ENCODE measurements around the gene MARCOL.

The MARCOL gene, protein sequence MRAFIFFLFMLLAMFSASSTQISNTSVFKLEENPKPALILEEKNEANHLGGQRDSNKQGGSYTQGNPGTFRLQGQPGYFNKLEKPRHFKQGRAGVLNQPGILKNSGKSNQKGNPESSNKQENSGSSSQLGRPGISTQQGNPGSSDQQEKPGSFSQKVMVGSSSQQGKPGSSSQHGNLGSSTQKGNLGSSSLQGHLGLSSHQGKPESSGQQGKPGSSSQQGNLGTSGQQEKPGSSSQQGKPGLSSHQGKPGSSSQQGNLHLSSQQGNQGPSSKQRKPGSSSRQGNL

DNA sequence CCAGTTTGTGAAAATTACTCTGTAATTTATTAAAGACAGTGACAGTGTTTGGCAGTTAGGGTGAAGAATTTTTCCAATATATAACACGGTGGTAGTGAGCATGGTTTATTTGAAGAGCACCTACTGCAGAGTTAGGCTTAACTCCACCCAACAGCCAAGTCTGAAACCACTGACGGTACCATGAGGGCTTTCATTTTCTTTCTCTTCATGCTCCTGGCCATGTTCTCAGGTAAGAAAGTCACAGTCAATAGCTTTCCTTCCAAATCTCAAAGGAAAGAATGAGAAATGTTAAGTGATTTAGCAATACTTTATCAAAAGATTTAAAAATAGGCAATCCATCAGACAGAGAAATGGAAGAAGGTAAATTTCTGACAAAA lies at the start of gene MARCOL:
TSS of gene MARCOL (plus strand) at position 108 of the 377 bp plus-strand sequence. CDS start at position 181, 73 bp downstream.
- DNase-seq (ENCODE audit: low read depth in 2 of 2): no peak

DNA sequence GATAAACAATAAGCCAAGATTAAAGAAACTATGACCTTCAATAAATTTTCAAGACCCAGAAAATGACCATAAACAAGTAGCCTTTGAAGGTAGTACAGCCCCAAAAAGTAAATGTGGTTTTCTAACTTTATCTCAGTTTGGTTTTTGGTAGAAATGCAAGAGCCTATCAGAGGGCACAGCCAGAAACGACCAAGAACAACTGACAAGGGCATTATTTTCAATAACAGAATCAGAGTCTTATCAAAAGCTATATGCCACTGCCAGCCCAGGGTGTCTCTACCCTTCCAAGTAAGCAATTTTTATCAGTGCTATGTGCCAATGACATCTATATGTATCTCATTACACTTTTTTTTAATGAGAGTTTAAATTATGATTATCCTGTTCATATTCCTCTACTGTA lies 47.3 kb upstream of the MARCOL start:
- no peak for DNase-seq (ENCODE audit: low read depth in 2 of 2)

DNA sequence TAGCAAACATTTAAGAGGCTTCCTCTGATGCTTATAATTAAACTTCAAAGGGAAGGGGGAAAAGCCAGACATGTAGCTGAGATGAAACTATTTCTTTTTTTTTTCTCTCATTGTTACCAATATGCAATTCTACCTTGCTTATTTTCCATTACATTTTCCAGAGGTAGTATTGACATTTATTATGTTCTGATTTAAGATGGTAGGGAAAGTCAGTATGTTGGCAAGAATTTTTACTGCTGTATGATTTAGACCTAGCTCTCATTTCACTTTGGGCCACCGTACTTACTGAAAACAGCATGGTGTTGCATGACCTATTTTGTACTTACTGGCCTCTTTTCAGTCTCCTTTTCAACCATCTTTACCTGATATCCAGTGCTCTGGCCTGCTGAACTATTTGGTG lies 45.1 kb upstream of the MARCOL start:
- no peak for DNase-seq (ENCODE audit: low read depth in 2 of 2)

DNA sequence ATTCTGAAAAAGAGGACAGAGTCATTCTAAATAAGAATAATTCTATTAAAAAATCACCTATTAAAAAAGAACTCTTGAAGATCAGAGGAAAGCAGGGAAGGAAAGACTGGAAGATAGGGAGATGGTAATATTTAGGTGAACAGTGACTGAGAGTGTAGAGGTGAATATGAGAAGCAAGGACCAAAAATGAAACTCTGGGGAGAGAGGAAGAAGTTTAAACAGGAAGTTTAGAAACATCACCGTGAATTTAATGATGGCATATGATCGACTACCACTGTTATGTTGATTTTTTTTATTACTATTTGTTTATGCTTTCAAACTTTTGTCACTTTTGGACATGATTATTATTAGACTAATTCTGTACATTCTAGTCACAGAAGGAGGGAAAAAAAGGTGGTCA lies 37.2 kb upstream of the MARCOL start:
- DNase-seq (ENCODE audit: low read depth in 2 of 2): no peak

DNA sequence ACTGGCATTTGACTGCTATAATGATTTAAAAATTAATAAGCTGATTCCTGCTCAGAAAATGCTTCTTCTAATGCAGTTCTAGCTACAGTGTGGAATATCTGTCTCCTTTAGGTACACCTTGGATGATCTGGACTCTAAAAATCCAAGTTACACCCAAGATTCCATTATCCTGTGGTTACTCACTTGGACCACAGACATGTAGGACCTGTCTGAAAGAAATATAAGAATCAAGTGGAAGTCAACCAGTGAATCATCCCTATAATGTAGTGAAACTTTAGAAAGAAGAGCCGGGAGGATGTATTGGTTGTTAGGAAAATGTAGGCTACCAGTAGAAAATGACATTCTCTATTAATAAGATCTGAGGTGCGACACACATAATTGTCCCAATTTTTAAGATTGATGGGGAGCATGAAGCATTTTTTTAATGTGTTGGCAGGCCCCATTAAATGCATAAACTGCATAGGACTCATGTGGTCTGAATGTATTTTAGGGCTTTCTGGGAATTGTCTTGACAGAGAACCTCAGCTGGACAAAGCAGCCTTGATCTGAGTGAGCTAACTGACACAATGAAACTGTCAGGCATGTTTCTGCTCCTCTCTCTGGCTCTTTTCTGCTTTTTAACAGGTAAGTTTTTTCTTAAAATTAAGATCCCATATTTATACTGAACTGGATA lies 35.7 kb upstream of the MARCOL start, which contains the start of gene SPINK6:
TSS of gene SPINK6 (plus strand) at position 512 of the 673 bp plus-strand sequence. CDS start at position 567, 55 bp downstream.
- no peak for DNase-seq (ENCODE audit: low read depth in 2 of 2)

DNA sequence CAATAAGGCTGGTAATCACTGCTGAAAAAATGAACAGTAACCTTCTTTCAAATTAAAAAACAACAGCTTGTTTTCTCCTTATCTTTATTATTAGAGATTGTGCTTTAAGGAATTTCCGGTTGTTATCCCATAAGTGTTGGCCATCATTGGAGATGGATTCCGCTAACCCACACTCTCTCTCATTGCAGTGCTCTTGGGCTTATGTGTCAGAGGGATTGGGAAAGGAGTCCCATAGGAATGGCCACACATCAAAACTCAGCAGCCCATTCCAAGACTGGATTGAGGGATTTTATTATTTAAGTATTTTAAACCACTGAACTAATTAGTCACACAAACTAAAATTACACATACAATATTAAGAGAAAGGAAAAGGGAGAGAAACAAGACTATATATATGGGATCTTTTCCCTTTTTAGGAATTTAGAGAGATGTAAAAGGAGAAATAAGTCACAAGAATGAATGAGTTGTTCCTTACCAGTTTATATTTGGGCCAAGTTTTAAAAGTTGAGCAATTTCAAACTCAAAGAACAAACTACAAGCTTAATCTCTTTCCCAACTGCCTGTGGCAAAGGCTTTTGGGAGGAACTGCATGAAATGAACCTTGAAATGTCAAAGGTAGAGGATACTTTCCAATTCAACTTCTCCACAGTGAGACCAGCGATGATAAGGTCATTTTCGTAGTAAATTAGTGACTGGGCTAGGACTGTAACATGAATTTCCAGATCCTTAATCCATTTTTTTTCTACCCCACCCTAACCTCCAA lies 33.1 kb upstream of the MARCOL start:
- DNase-seq (ENCODE audit: low read depth in 2 of 2): no peak

DNA sequence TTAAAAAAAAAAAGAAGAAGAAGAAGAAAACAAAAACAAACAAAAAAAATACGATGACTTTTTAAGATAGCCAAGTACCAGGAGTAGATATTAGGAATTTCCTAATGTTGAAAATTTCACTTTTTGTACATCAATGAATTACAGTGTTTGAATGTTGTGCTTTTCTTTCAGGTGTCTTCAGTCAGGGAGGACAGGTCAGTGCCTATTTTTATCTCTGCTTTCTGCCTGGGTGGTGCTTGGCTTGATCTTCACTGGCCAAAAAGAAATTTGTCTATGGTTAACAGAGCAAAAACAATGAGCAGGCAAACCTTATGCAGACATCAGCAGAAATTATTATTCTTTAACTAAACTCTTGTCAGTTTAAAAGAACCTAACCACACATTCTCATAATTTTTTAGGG lies 32.5 kb upstream of the MARCOL start:
- no peak for DNase-seq (ENCODE audit: low read depth in 2 of 2)

DNA sequence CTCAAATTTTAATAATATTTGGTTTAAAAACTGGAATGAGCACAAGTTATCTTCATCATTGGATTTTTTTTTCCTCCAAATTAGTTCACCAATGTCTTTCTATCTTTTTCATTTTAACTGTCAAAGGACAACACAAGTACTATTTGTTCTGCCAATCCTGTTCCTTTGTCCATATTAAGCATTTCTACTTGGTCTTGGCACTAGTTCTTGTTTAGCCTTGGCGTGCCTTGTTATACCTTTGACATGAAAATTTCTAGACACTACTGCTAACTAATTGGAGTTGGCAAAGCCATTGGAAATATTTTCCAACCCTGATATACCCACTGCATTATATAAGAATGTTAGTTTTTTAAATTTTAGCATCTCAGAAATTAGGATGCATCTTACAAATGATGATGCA lies 31.7 kb upstream of the MARCOL start:
- DNase-seq (ENCODE audit: low read depth in 2 of 2): no peak

DNA sequence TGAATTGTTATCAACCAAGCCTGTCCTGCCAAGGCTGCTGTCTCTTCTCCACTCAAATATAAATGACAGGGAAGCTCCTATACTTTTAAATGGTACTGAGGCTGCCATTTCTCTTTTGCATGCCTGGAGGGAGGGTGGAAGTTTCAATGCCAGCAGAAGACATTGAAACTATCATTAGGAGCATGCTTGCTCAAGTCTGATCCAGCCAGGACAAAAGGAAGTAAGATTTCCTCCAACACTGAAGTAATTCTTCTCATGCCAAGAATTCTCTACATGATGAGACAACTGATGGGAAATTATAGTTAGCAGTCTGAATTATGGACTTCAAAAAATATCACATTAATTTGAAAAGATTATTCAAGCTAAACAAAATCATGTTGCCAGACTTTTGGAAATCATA lies 30.1 kb upstream of the MARCOL start:
- DNase-seq (ENCODE audit: low read depth in 2 of 2): no peak

DNA sequence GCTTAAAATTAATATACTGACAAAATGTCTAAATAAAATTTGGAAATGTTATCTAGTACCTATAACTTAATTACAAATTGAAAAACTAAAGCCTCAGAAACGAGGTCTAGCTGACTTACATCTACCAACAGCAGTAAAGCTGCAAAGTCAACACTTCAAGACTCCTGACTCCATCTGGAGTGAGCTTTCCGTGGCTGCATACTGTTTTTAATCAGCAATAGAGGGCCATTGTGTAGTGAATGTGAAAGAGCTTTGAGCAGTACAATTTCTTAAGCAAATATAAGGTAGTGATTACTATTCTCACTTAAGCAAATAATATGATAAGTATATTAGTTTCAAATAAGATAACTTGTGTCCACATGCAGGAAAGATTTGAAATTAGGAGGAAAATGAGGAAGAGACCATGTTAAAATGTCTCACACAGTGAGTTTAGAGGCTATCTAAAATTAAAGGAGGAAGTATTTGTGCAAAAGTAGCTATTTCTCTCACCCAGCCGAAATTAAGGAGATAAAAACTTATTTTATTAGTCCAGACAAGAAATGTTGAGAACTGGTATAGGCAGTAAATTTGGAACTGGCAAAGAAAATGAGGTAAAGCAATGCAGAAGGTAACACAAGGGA lies 29.1 kb upstream of the MARCOL start:
- DNase-seq (ENCODE audit: low read depth in 2 of 2): no peak

DNA sequence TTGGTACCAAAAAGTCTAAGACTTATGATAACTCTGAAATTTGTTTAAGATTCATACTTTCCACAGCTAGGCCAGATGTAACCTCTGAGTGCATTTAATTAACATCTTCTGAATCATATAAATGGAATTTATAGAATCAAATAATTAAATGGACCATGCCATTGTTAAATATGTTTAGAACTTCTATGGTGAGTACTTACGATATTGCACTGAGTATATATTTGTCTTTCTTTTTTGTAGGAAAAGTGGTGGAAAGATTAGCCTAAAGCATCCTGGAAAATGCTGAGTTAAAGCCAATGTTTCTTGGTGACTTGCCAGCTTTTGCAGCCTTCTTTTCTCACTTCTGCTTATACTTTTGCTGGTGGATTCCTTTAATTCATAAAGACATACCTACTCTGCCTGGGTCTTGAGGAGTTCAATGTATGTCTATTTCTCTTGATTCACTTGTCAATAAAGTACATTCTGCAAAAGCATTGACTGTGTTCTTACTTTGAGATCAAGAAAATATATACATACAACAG lies 23.6 kb upstream of the MARCOL start:
- DNase-seq (ENCODE audit: low read depth in 2 of 2): no peak

DNA sequence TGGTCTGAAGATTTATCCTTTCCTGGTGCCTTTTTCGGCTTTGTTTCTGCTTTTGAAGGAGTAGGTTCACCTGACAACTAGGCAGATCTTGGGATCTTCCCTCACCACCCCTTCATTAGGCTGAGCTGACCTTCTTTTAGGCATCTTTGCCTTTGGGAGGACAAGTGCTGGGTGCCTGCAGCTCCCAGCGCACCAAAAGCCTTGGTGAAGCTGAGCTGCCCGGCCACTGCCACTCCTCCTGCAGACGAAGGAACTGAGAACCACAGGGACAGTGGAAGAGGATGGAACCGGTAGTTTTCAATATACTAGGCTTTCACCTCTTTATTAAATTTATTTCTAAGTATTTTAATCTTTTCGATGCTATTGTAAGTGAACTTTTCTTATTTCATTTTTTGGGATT lies 16.8 kb upstream of the MARCOL start:
- no peak for DNase-seq (ENCODE audit: low read depth in 2 of 2)

DNA sequence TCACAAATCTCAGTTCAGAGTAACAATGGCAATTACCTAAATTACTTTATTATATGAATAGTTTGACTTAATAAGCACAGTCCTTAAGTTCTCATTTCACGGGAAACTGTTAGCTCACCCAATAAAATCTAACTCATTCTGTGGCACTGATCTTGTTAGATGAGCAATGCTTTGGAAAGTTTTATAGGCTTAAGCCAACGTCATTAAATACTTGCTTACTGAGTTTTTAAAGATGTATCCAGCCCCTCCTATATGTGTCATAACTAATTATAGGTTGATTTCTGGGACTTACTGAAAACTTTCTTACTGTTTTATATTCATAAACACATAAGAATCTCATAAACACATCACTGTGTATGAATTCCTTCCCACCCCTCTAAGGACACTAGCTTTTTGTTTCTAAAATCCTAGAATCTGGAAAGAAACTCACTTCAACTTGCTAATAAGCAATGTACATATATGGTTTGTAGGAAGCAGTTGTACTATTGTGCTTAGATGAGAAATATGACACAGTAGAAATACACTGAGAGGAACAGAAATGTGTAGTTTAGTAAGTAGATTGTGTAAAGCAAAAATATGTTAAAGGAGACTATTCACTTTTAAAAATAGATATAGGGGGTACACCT lies 14.1 kb upstream of the MARCOL start:
- no peak for DNase-seq (ENCODE audit: low read depth in 2 of 2)

DNA sequence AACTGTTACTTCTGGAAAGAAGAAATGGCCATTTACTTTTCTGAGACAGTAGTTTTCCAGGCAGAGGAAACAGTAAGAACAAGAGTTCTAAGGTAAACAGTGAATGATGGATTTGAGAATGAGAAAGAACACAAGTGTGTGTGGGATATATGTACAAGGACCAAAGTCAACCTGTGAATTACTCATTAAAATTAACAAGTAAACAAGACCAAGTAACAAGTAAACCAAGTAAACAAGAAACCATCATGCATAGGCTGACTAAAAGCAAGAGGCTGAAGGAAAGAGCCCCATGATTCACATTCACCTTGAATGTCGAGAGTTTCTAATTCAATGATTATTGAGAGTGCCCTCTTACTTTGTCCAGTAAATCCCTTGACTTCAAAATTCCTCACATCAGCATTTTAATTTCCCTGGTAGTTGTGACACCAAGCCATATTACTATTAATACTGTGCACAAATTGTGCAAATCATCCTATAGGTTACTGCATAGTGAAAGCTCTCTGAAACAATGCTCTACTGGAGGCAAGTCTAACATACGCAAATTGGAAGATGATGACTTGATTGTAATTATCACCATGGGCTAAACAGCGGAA lies 9.8 kb upstream of the MARCOL start:
- no peak for DNase-seq (ENCODE audit: low read depth in 2 of 2)

DNA sequence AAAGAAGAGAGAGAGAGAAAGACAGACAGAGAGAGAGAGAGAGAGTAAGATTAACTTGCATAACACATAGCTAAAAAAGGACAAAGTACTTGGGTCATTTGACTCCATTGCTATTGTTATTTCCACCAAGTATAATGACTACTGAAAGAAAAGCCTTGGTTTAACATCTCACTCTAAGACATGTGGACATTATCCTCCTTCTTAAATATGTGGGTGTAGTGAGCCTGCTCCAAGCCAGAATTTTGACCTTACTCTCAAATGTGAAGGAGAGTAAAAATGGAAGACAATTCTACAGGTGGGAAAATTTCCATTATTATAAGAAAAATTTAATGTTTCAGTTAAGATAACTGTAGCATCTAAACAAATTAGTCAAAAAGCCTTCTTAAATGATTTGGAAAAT lies 8.5 kb upstream of the MARCOL start:
- DNase-seq (ENCODE audit: low read depth in 2 of 2): no peak

DNA sequence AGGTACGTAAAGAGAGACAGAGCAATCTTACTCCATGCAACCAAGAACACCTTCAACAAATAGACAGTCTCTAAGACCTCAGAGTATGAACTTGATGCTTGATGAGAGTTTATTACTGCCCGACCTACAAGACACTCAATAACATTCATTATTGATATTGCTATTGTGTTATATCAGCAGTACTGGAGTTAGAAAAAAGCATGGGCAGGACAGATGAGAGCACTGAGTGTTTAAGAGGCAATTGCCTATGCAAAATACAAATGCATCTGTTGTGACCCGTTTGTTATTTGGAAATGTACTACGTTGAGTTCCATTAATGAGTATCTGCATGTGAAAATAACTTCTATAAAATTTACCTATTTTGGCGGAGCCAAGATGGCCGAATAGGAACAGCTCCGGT lies 8.1 kb upstream of the MARCOL start:
- DNase-seq (ENCODE audit: low read depth in 2 of 2): no peak

DNA sequence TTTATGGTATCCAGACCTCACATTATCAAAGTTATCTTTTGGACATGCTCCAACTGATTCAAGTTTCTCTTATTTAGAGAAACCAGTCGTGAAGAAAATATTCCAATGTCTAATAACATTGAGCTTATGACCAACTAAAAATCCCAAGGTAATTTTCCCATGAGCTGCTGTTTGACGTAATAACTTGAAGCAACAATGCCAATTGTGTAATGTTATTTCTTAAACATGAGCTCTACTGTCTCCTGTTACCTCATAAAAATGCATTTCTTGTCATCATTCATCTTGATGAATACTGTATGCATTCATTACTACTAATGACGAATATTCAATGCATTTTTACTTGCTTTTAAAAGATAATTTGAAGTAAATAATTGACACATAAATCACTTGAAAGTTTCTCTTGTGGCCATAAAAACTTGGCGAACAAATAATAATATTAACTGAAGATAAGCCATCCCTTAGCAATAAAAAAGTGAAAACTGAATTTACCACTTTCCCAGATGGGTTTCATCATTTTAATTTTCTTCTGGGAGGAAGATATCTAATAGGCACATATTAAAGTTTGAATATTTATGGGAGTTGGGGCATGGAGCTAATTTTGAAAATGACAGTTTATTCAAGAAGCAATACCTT lies 424 bp upstream of the MARCOL start:
- no peak for DNase-seq (ENCODE audit: low read depth in 2 of 2)

DNA sequence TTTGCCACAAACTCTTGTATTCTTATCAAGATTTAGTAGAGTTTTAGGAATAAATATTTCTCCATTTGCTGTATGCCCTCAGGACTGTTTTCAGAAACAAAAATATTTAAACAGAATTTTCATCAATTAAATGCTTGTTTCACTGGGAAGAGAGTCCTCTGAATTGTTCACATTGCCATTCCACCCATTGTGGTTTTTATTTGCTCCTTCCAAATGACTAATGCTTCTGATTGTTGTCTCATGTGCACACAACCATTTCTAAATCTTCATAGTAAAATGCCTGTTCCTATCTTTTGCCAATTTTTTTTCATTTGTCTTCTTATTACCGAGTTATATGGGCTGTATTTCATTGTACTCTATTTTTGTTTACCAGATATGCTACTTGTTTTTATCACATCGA lies 10.6 kb downstream of the MARCOL start:
- no peak for DNase-seq (ENCODE audit: low read depth in 2 of 2)

DNA sequence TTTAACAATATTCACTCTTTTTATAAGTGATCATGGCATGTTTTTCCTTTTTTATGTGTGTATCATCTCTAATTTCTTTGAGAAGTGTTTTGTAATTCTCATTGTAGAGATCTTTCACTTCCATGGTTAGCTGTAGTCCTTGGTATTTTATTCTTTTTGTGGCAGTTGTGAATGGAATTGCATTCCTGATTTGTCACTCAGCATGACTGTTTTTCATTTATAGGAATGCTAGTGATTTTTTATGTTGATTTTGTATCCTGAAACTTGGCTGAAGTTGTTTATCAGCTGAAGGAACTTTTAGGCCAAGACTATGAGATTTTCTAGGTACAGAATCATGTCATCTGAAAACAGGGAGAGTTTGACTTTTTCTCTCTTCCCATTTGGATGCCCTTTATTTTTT lies 17.1 kb downstream of the MARCOL start:
- DNase-seq (ENCODE audit: low read depth in 2 of 2): no peak

DNA sequence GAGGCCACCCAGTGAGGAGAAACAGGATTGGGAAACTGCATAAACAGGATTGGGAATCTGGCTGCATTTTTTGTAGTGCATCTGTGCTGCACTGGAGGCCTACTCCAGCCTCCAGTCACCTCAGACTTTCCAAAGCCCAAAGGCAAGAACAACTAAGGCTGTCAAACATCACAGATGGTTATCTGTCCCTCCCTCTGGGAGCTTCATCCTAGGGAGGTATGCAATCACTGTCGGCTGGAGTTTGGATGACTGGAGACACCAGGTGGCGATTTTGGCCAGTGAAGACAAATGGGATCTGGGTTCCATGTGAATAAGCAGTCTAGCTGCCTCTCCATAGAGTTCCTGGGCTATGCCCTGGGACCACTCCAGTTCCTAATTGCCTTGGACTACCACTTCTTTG lies 21.0 kb downstream of the MARCOL start:
- no peak for DNase-seq (ENCODE audit: low read depth in 2 of 2)

DNA sequence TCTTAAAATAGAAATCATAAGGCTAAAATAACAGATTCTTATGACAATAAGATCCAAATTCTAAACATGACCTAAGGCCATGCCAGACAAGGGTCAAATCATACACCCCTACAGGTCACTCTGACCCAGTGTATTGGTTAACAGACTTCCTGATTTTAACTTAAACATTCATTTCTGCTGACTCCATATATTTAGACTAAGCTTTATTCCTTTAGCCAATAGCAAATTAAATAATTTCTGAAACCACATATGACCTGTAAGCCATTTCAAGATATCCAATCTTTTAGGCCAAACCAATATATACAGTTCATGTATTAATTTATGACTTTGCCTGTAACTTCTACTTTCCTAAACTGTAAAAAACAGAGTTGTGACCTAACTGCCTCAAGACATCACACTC lies 22.9 kb downstream of the MARCOL start:
- no peak for DNase-seq (ENCODE audit: low read depth in 2 of 2)

All from stimulated activated CD4-positive, alpha-beta T cell treated with anti-CD3 and anti-CD28 coated beads, Interleukin-4, amount 100 ng/mL, for 48 hours (primary cell).